Smooth muscle cell of the pulmonary artery (primary cell): Measurements from ENCODE around the gene PLA2G10. TPM values are rescaled to one million over a fixed set of nuclear protein-coding genes. Genes with fewer than 3 reads are reported as not detected.

ENCODE experiments used
- total RNA-seq: library from RNA; depleted of rRNA; stranded (reverse); fragments of >200 nt; gene quantifications from 2 replicates; pipeline ENCODE4 v1.2.3, GENCODE V29; 2014

The PLA2G10 gene, protein sequence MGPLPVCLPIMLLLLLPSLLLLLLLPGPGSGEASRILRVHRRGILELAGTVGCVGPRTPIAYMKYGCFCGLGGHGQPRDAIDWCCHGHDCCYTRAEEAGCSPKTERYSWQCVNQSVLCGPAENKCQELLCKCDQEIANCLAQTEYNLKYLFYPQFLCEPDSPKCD
- total RNA-seq, result not detected in 2 replicates

GRCh38 chr16:14694129-14694528 is at the start of gene PLA2G10:
TSS of gene PLA2G10 (minus strand) at chr16:14694308. CDS start at chr16:14694229, 79 bp downstream.

DNA sequence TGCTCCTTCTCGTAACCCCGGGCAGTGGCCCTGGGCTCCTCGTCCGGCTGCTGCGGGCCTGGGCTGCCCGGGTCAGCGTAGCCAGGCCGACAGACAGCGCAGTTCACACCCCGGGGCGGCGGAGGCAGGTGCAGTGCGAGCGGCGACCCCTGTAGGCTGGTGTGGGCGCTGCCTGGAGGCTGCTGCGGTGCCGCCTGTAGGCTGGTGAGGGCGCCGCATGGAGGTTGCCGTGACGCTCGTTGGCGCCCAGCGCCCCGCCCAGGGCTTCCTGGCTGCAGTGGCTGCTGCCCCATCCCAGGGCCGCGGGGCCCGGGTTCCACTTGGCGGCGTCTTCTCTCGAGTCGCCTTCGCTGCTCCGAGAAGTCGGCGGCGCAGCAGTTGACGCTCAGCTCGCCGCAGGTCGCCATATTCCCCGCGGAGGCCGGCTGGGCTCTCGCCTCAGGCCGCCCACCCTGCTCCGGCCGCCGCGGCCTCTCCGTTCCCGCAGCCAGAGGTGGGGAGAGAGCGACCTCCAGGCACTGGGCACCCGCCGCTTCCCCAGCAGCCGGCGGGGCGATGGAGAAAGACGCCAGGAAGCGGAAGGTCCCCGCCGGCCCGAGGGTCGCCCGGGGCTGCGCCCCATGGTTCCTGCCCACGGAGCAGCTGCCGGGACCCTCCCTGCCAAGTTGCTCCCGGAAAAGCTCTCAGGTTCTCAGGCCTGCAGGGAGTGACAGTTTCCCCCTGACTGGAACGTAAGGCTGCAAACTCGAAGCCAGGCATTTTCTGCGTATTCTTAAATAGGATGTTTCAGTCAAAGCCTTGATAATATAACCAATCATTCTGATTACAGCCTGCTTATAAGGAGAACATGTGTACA is 48.4 kb upstream of the PLA2G10 start, which contains the start of gene NPIPA2:
TSS of gene NPIPA2 (plus strand) at position 261 of the 856 bp plus-strand sequence. CDS start 5,533 bp downstream, outside the sequence.

DNA sequence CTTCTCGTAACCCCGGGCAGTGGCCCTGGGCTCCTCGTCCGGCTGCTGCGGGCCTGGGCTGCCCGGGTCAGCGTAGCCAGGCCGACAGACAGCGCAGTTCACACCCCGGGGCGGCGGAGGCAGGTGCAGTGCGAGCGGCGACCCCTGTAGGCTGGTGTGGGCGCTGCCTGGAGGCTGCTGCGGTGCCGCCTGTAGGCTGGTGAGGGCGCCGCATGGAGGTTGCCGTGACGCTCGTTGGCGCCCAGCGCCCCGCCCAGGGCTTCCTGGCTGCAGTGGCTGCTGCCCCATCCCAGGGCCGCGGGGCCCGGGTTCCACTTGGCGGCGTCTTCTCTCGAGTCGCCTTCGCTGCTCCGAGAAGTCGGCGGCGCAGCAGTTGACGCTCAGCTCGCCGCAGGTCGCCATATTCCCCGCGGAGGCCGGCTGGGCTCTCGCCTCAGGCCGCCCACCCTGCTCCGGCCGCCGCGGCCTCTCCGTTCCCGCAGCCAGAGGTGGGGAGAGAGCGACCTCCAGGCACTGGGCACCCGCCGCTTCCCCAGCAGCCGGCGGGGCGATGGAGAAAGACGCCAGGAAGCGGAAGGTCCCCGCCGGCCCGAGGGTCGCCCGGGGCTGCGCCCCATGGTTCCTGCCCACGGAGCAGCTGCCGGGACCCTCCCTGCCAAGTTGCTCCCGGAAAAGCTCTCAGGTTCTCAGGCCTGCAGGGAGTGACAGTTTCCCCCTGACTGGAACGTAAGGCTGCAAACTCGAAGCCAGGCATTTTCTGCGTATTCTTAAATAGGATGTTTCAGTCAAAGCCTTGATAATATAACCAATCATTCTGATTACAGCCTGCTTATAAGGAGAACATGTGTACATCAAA is 9.3 kb upstream of the PLA2G10 start, which contains the start of gene NPIPA3:
TSS of gene NPIPA3 (plus strand) at position 256 of the 856 bp plus-strand sequence. CDS start 5,533 bp downstream, outside the sequence.

DNA sequence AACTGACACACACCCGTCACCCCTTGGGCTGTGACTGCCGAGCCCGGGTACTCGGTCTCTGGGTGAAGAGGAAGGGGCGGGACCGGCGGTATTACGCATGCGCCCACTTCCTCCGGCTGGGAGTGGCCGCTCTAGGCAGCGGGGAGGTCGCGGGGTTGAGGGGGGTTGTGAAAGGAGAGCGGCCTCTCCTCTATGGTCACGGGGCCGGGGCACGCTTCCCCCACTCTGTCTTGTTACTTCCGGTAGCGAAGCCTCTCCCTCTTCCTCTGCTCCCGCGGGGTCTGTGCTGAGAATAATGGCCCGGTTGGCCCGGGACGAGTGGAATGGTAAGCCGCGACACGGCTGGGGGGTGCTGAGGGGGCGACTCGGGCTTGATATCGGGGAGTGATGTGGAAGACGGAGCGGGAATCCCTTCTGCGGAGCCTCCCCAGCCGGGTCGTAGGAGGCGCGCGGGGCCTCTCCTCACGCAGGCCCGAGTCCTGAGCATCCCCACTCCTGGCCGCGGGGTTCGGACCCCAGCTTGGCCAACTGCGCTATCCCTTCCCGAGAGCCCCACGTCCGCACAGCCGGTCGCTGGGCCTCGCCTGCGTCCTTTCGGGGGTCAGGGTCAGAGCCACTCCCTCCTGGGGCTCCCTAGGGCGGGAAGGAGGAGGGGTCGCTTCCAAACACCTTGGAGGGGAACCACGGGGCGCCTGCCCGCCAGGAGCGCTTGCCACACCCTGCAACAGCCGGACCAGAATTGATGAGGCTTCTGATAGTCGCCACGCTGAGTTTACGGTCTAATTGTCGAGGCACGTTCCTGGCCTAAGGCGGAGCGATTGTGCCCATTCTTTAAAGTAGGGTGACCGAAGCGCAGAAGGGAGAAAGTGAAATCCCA is 61.2 kb downstream of the PLA2G10 start, which contains the start of gene BFAR:
TSS of gene BFAR (plus strand) at position 259 of the 877 bp plus-strand sequence. CDS start 11,396 bp downstream, outside the sequence.

DNA sequence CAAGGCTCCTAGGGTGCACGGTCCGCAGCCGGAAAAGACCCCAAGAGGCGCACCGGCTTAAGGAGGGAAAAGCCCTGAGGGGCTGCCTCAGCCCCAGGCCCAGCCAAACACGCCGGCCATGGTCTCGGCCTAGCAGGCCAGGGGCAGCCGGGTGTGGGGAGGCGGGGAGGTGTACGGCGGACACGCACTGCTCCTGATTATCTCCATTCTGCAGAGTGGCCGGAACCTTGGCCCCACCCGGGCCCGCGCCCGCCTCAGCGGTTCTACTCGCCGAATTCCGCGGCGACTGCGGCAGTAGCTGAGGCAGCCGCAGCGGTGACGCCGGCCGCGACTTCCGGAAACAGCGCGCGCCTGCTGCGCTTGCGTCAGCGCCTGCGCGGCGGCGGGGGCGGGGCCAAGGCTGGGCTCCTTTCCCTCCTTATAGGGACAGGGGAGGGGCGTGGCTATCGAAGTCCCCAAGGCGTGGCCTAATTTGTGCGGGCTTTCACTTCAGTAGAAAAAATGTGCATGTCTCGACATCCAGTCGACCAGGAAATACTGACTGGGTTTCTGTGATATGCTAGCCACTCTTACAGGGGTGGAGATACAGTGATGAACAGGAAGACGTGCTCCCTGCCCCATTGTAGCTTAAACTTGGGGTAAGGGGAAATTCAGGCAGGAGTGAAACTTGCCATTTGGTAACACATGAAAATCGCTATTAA is 64.0 kb downstream of the PLA2G10 start, which contains the start of gene PARN:
TSS of gene PARN (minus strand) at position 342 of the 701 bp plus-strand sequence. CDS start at position 207, 135 bp downstream.

Other genes starting within 250 kb of the PLA2G10 start
- 22.6 and 24.4 TPM in 2 replicates for gene PARN, start 64.0 kb downstream of the PLA2G10 start, total RNA-seq
- gene BFAR, start 61.4 kb downstream of the PLA2G10 start, total RNA-seq, result 60.3 and 63.9 TPM in 2 replicates
- gene NPIPA3, start 9.1 kb upstream of the PLA2G10 start, total RNA-seq, result 0.69 and 0.98 TPM in 2 replicates
- gene NPIPA2, start 48.2 kb upstream of the PLA2G10 start, total RNA-seq, result 0.69 and 0.98 TPM in 2 replicates
- 165 and 264 TPM in 2 replicates for gene NOMO1, start 139.4 kb upstream of the PLA2G10 start, total RNA-seq
- 58.4 and 78.9 TPM in 2 replicates for gene NPIPA1, start 243.1 kb upstream of the PLA2G10 start, total RNA-seq